Muscle layer of colon (tissue), 2 donors: Measurements from ENCODE around the gene GSG1L.

Experiments used
- H3K27ac ChIP-seq: one replicate; pipeline ENCODE4 v1.7.0; 2013; ENCODE audit warnings: low read depth, mild to moderate bottlenecking, low read length, moderate library complexity
- H3K27me3 ChIP-seq, 2 donors: one replicate each; pipeline ENCODE4 v1.7.0; 2013; ENCODE audit warnings: low read length in 2 of 2, mild to moderate bottlenecking in 2 of 2; ENCODE audit not compliant: insufficient read depth in 2 of 2, control insufficient read depth in 1 of 2
- H3K36me3 ChIP-seq: one replicate; pipeline ENCODE4 v1.7.0; 2013; ENCODE audit warnings: mild to moderate bottlenecking, low read length; ENCODE audit not compliant: insufficient read depth
- H3K4me1 ChIP-seq: one replicate; pipeline ENCODE4 v1.7.0; 2013; ENCODE audit warnings: mild to moderate bottlenecking, low read length; ENCODE audit not compliant: insufficient read depth
- H3K4me3 ChIP-seq, 2 donors: one replicate each; pipeline ENCODE4 v1.7.0; 2013; ENCODE audit warnings: low read length in 2 of 2, low read depth in 1 of 2, mild to moderate bottlenecking in 1 of 2, moderate library complexity in 1 of 2
- H3K9ac ChIP-seq: one replicate; pipeline ENCODE4 v1.7.0; 2013; ENCODE audit warnings: low read length
- H3K9me3 ChIP-seq: one replicate; pipeline ENCODE4 v1.7.0; 2013; ENCODE audit warnings: mild to moderate bottlenecking, low read length
- donor health status: abdominal sarcoma.
- donor health status: Adenocarcinoma of cecum.

The GSG1L gene

GRCh38 chr16:27738596-27738995, 324.9 kb downstream of the GSG1L start:
- no peaks in the 10 kb centered on the region for H3K4me1 ChIP-seq
- H3K4me3 ChIP-seq: no peak overlapping the region
- no peak overlapping the region for H3K27ac ChIP-seq
- peaks cover 10% of the 10 kb centered on the region for H3K36me3 ChIP-seq
- no peaks in the 10 kb centered on the region for H3K27me3 ChIP-seq
- H3K9me3 ChIP-seq: no peaks in the 10 kb centered on the region
- H3K9ac ChIP-seq: no peak overlapping the region
